H7 (cell line): ENCODE data around the gene PTPN4. TPM values are rescaled to one million over a fixed set of nuclear protein-coding genes. Genes with fewer than 3 reads are reported as not detected.

ENCODE experiments used
- DNase-seq: peaks from one replicate; pipeline ENCODE4 v3.0.0; 2012
- H3K27me3 ChIP-seq: 2 replicates; pipeline ENCODE4 v1.6.0; 2011; ENCODE audit warnings: mild to moderate bottlenecking, low read length; ENCODE audit not compliant: control insufficient read depth, insufficient read depth
- H3K36me3 ChIP-seq: replicated peaks from 2 replicates; pipeline ENCODE4 v1.5.1; 2011; ENCODE audit warnings: low read length; ENCODE audit not compliant: control insufficient read depth, insufficient read depth
- H3K4me3 ChIP-seq: 2 replicates; pipeline ENCODE4 v1.5.1; 2011; ENCODE audit warnings: low read depth, mild to moderate bottlenecking, control low read depth, low read length, moderate library complexity; ENCODE audit not compliant: insufficient read depth
- total RNA-seq: library from RNA; depleted of rRNA; stranded (reverse); fragments of >200 nt; shearing (Covaris generic); gene quantifications from 2 replicates; pipeline ENCODE4 v1.2.3, GENCODE V29; 2014

PTPN4 gene
- total RNA-seq, 1 experiment from 2014 or later = 39.4 TPM

GRCh38 chr2:119724656-119725485, 34.9 kb upstream of the PTPN4 start:
- Histone ChIP-seq H3K4me3 (no peak overlapping the region), H3K36me3 (no peaks in the 10 kb centered on the region), H3K27me3 (no peaks in the 10 kb centered on the region)
- DNase-seq = no peak

- no peaks in the 10 kb centered on the region for H3K36me3 ChIP-seq
- H3K27me3 ChIP-seq = no peaks in the 10 kb centered on the region; the same call in 1 of the 2 replicates
- DNase-seq = no peak
- H3K4me3 ChIP-seq = no peak overlapping the region
These were observed 32.2 kb upstream of the PTPN4 start for GRCh38 chr2:119727493-119727892.

- Histone ChIP-seq H3K27me3 (no peaks in the 10 kb centered on the region; the same call in 1 of the 2 replicates), H3K4me3 (no peak overlapping the region), H3K36me3 (no peaks in the 10 kb centered on the region)
- no peak for DNase-seq
These were observed 31.3 kb upstream of the PTPN4 start for GRCh38 chr2:119728421-119728820.

- Histone ChIP-seq H3K4me3 (no peak overlapping the region), H3K27me3 (no peaks in the 10 kb centered on the region; the same call in 1 of the 2 replicates), H3K36me3 (no peaks in the 10 kb centered on the region)
- peak; percentile 47 for DNase-seq
These were observed 29.0 kb upstream of the PTPN4 start for GRCh38 chr2:119730671-119731177.

GRCh38 chr2:119731983-119732382, 27.7 kb upstream of the PTPN4 start:
- Histone ChIP-seq H3K27me3 (no peaks in the 10 kb centered on the region; the same call in 1 of the 2 replicates), H3K36me3 (no peaks in the 10 kb centered on the region), H3K4me3 (no peak overlapping the region)
- no peak for DNase-seq

DNA sequence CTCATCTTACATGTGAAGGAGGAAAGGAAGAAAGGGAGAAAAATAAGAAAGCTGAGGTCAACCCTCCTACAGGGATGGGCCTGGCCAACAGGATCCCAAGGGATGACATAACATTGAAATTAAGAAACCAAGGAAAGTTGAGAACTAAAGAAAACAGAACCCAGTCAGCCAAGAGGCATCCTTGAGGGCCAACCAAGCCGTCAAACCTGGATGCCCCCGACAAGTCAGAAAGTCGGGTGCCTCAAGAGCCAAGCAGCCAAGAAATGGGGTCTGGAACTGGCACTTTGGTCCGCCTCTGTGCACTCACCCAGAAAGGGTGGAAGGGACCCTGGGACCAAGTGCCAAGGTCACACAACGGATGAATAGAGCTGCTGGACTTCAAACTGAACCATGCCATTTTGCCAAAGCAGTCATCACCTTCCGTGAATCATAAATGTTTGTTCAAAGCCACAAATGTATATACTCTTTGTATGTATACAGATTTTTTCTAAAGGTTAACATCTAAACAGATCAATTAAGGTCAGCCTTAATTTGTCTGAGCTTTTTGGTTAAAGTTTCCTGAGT, 27.0 kb upstream of the PTPN4 start:
- DNase-seq = no peak
- Histone ChIP-seq H3K4me3 (no peak overlapping the region), H3K27me3 (no peaks in the 10 kb centered on the region; the same call in 1 of the 2 replicates), H3K36me3 (no peaks in the 10 kb centered on the region)

DNA sequence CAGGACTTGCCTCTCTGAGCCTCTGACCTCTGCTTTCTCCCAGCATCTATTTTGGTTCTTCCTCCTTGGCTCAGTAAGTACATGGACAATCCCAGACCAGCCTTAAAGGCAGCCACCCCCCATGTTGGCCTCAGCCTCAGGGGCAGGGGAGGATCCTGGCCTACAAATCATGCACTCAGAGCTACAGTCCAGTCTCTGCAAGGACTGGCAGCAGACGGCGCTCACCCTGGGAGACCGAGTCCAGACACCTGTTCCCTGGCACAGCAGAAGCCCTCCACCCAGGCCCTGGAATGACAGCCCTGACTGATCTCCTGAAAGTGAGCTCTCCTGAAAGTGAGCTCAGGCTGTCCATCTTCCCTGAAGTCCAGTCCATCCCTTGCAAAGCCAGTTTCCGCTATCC, 25.7 kb upstream of the PTPN4 start:
- Histone ChIP-seq H3K4me3 (no peak overlapping the region), H3K36me3 (no peaks in the 10 kb centered on the region), H3K27me3 (no peaks in the 10 kb centered on the region; the same call in 1 of the 2 replicates)
- DNase-seq = no peak

DNA sequence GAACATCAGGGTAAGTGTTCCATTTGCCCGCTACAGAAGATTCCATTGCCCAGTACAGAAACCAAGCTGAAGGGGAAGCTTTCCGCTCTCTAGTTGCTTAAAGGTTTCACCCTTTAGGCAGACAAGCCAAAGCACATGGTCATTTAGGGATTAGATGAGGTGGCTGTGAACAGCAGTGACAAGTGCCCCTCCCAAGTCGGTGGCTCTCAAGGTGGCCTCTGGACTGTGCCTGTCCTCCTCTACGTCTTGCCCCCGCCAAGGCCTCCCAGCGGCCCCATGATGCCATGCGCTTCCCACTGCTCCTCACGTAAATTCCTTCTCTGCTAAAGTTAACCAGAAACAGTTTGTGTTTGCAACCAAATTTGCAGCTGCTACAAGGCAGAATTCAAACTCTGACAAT, 24.2 kb upstream of the PTPN4 start:
- no peak for DNase-seq
- no peak overlapping the region for H3K4me3 ChIP-seq
- H3K27me3 ChIP-seq = no peaks in the 10 kb centered on the region; the same call in 1 of the 2 replicates
- H3K36me3 ChIP-seq = no peaks in the 10 kb centered on the region

- no peak for DNase-seq
- H3K27me3 ChIP-seq = no peaks in the 10 kb centered on the region
- H3K36me3 ChIP-seq = no peaks in the 10 kb centered on the region
- no peak overlapping the region for H3K4me3 ChIP-seq
These were observed 23.7 kb upstream of the PTPN4 start for GRCh38 chr2:119736021-119736420.

- Histone ChIP-seq H3K36me3 (no peaks in the 10 kb centered on the region), H3K4me3 (no peak overlapping the region), H3K27me3 (no peaks in the 10 kb centered on the region)
- DNase-seq = no peak
These were observed 20.0 kb upstream of the PTPN4 start for GRCh38 chr2:119739580-119740255.

GRCh38 chr2:119741001-119741400, 18.7 kb upstream of the PTPN4 start:
- DNase-seq = no peak
- Histone ChIP-seq H3K4me3 (no peak overlapping the region), H3K27me3 (peaks cover 1% of the 10 kb centered on the region; the same call in 1 of the 2 replicates), H3K36me3 (no peaks in the 10 kb centered on the region)

- DNase-seq = no peak
- Histone ChIP-seq H3K4me3 (no peak overlapping the region), H3K36me3 (no peaks in the 10 kb centered on the region), H3K27me3 (peaks cover 1% of the 10 kb centered on the region; the same call in 1 of the 2 replicates)
These were observed 17.9 kb upstream of the PTPN4 start for GRCh38 chr2:119741868-119742267.

DNA sequence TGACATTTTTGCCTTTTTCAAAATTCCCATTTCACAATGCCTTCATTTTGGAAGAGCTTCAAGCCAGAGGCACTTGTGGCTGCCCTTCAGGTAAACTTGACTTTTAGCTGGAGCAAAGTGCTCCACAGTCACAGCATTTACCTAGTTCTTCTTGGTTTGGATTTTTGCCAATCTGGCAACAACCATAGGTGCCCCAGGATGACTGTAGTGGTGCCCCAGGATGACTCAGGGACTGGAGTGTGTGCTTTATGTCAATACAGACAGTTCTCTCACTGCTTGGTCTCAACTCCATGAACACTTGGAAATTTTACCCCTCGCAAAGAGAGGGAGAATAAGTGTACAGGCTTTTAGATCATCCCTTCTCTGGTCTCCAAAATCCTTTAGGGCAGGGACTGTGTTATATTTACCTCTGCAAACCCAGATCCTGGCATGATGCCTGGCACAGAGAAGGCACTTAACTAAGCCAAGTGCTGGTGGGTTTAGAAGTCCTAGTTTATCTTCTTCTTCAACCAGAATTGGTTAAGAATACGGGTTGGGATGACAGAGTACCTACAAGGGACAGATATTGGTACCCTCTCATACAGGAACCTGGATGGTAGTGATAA, 15.3 kb upstream of the PTPN4 start:
- Histone ChIP-seq H3K27me3 (peaks cover 1% of the 10 kb centered on the region; the same call in 1 of the 2 replicates), H3K36me3 (no peaks in the 10 kb centered on the region), H3K4me3 (no peak overlapping the region)
- DNase-seq = no peak

GRCh38 chr2:119745566-119745965, 14.2 kb upstream of the PTPN4 start:
- Histone ChIP-seq H3K36me3 (no peaks in the 10 kb centered on the region), H3K27me3 (peaks cover 1% of the 10 kb centered on the region; the same call in 1 of the 2 replicates), H3K4me3 (no peak overlapping the region)
- no peak for DNase-seq
